ENCODE data around the gene ADGRL3.

Gene ADGRL3

DNA sequence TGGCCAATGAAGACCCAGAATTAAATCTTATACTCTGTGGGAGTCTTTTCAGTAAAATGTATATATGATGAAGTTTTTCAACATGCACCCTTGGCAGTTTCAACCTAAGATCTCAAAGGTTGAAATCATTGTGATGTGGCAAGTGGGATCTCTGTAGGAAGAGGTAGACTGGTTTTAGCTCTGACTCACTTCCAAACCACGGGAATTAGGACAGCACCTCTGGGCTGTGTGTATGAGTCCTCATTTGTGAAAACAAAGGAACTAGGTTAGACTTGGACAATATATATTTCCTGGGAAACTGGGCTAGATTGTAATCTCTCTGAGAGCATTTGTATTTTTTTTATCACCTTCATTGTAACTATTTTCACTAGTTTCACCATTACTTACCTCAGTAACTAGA is 333.0 kb downstream of the ADGRL3 start:
- TF ChIP-seq, protein P1, sequence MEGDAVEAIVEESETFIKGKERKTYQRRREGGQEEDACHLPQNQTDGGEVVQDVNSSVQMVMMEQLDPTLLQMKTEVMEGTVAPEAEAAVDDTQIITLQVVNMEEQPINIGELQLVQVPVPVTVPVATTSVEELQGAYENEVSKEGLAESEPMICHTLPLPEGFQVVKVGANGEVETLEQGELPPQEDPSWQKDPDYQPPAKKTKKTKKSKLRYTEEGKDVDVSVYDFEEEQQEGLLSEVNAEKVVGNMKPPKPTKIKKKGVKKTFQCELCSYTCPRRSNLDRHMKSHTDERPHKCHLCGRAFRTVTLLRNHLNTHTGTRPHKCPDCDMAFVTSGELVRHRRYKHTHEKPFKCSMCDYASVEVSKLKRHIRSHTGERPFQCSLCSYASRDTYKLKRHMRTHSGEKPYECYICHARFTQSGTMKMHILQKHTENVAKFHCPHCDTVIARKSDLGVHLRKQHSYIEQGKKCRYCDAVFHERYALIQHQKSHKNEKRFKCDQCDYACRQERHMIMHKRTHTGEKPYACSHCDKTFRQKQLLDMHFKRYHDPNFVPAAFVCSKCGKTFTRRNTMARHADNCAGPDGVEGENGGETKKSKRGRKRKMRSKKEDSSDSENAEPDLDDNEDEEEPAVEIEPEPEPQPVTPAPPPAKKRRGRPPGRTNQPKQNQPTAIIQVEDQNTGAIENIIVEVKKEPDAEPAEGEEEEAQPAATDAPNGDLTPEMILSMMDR (IDR thresholded peaks at IDR 0.05; ENCODE audit: extremely low read depth, insufficient read depth, missing control alignments) = no peak
- in situ Hi-C loops (cut with MboI; ENCODE audit: low pct_unique_long_range_greater_than_20kb, low sequenced_read_pairs, unreplicated experiment) = no loop called here
- no peak for DNase-seq (ENCODE audit: low spot score)

DNA sequence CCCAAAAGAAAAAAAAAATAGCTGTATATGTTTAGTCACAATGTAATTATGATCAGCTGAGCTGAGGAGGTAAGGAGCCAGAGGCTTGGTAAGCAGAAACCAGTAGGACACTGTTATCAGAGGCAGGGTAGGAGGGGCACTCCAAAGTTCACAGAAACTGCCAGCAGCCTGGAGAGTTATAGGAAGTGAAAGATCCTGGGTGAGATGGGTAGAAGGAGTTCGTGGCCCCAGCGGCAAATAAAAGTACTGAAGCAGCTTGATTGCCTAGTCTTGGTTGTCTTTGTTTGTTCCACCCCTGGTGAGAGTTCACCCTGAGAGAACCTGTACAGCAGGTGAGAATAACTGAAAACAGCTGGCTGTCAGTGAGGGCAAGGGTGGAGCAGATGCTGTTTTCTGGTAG is 340.8 kb downstream of the ADGRL3 start:
- DNase-seq (ENCODE audit: low spot score) = no peak
- in situ Hi-C loops (cut with MboI; ENCODE audit: low pct_unique_long_range_greater_than_20kb, low sequenced_read_pairs, unreplicated experiment) = no loop called here
- TF ChIP-seq, protein P1 (IDR thresholded peaks at IDR 0.05; ENCODE audit: extremely low read depth, insufficient read depth, missing control alignments) = no peak

DNA sequence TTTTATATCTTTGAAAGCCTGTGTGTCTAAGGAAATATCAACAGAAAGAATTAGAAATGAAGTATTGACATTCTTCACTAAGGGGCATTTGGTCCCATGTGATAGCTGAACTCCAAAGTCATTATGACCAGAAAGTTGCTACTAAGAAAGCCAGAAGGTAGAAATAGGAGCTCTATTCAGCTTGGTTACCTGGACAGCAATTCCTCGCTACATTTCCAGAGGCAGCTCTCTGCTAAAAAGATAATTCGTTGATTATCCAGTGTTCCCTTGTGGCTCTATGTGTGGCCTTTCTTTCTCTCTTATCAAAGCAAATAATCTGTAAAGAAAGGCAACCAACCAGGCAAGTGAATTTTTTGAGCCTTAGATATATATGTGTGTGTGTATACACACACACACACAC is 341.3 kb downstream of the ADGRL3 start:
- in situ Hi-C loops (cut with MboI; ENCODE audit: low pct_unique_long_range_greater_than_20kb, low sequenced_read_pairs, unreplicated experiment) = no loop called here
- DNase-seq (ENCODE audit: low spot score) = no peak
- TF ChIP-seq, protein P1 (IDR thresholded peaks at IDR 0.05; ENCODE audit: extremely low read depth, insufficient read depth, missing control alignments) = no peak

DNA sequence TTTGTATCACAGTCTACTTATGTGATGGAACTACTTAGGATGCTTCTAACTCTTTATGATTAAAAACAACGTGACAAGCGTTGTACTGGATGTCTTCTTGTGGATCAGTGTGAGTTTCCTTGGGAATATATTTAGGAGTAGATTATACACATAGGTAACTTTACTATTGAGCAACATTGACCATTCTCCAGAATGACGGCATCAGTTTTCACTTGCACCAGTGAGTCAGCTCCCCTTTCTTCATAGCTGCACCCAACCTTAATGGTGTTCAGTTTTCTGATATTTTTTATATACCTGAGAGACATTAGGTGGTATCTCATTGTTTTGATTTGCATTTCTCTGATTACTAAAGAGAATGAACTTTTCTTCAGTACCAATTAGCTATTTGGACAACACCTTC is 343.9 kb downstream of the ADGRL3 start:
- TF ChIP-seq, protein P1 (IDR thresholded peaks at IDR 0.05; ENCODE audit: extremely low read depth, insufficient read depth, missing control alignments) = no peak
- no peak for DNase-seq (ENCODE audit: low spot score)
- in situ Hi-C loops (cut with MboI; ENCODE audit: low pct_unique_long_range_greater_than_20kb, low sequenced_read_pairs, unreplicated experiment) = no loop called here

DNA sequence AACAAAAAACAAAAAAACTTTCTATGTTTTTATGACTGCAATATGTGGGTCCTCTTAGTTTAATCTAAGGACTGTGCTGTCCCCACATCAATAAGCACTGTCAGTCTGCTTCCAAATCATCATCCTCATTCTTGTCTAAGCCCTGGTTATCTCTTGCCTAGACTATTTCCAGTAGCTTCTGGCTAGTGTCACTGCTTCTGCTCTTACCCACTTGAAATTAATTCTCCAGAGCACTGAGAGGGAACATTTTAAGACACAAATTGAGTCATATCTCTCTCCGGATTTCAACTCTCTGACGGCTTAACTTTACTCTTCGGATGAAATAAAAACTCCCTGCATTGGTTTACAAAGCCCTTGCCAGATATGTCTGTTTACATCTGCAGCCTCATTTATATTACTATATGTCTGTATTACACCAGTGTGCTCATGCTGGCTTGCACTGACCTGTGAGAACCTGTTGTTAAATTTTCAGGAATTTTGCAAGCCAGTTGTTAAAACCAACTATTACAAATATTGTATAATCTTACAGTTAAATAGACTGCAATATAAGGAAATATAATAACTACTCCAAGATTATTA is 345.9 kb downstream of the ADGRL3 start:
- TF ChIP-seq, protein P1 (IDR thresholded peaks at IDR 0.05; ENCODE audit: extremely low read depth, insufficient read depth, missing control alignments) = no peak
- no peak for DNase-seq (ENCODE audit: low spot score)
- in situ Hi-C loops (cut with MboI; ENCODE audit: low pct_unique_long_range_greater_than_20kb, low sequenced_read_pairs, unreplicated experiment) = no loop called here

DNA sequence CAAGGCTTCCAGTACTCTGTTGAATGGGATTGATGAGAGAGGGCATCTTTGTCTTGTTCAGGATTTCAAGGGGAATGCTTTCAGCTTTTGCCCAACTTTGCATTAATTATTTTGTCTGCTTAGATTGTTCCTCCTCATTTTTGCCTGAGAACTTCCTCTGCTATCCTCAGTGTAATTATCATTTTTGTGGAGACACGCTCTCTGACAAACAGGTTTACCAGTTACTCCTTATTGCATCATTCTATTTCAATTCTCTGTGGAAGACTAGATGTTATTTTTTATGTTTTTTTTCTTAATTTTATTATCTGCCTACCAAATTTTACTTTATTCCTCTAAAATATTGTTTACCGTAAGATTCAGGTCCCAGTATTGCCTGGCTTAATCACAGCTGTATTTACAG is 349.2 kb downstream of the ADGRL3 start:
- in situ Hi-C loops (cut with MboI; ENCODE audit: low pct_unique_long_range_greater_than_20kb, low sequenced_read_pairs, unreplicated experiment) = no loop called here
- TF ChIP-seq, protein P1 (IDR thresholded peaks at IDR 0.05; ENCODE audit: extremely low read depth, insufficient read depth, missing control alignments) = no peak
- no peak for DNase-seq (ENCODE audit: low spot score)
